Heart left ventricle (tissue), 16 donors: ENCODE data around the gene TRHDE. TPM values are rescaled to one million over a fixed set of nuclear protein-coding genes. Genes with fewer than 3 reads are reported as not detected.

Source experiments
- ATAC-seq, 4 donors: fragments of 200-7000 bp; cut with Tn5 transposase; one replicate each; pipeline ENCODE4 v1.9.1; 2020 to 2022; ENCODE audit warnings: moderate library complexity in 4 of 4, mild to moderate bottlenecking in 3 of 4, moderate number of reproducible peaks in 1 of 4
- DNase-seq, 5 donors: peaks; one replicate each; pipeline ENCODE4 v3.0.0-alpha.2; 2020
- H3K27ac ChIP-seq, 12 donors: fragments of 200-600 bp; sonication (generic) in 4 of 12; one replicate each; pipeline versions ENCODE4 v1.5.0 to v1.8.0; 2016 to 2022; ENCODE audit warnings: mild to moderate bottlenecking in 2 of 12
- H3K27me3 ChIP-seq, 9 donors: fragments of 200-600 bp; sonication (generic) in 2 of 9; one replicate each; pipeline versions ENCODE4 v1.5.1 to v1.8.0; 2016 to 2022; ENCODE audit warnings: mild to moderate bottlenecking in 3 of 9
- H3K36me3 ChIP-seq, 9 donors: fragments of 200-600 bp; sonication (generic) in 2 of 9; one replicate each; pipeline versions ENCODE4 v1.5.0 to v1.8.0; 2018 to 2022; ENCODE audit warnings: mild to moderate bottlenecking in 2 of 9
- H3K4me1 ChIP-seq, 12 donors: fragments of 200-600 bp; sonication (generic) in 4 of 12; one replicate each; pipeline versions ENCODE4 v1.5.0 to v1.8.0; 2016 to 2022; ENCODE audit warnings: mild to moderate bottlenecking in 3 of 12
- H3K4me3 ChIP-seq, 12 donors: fragments of 200-600 bp; sonication (generic) in 4 of 12; one replicate each; pipeline versions ENCODE4 v1.5.0 to v1.8.0; 2017 to 2022; ENCODE audit warnings: mild to moderate bottlenecking in 9 of 12, moderate library complexity in 4 of 12
- H3K9me3 ChIP-seq, 12 donors: fragments of 200-600 bp; sonication (generic) in 4 of 12; one replicate each; pipeline versions ENCODE4 v1.5.0 to v1.8.0; 2016 to 2022; ENCODE audit warnings: mild to moderate bottlenecking in 1 of 12
- CTCF ChIP-seq, 12 donors: fragments of 200-600 bp; sonication (generic) in 4 of 12; IDR thresholded peaks; one replicate each; pipeline versions ENCODE4 v1.5.0 to v1.8.0; 2018 to 2022; ENCODE audit warnings: antibody characterized with exemption in 12 of 12, mild to moderate bottlenecking in 5 of 12
- POLR2A ChIP-seq, 2 donors: fragments of 450-650 bp; IDR thresholded peaks; one replicate each; pipeline ENCODE4 v1.6.1; 2017; ENCODE audit warnings: antibody characterized with exemption in 2 of 2, mild to moderate bottlenecking in 2 of 2, moderate library complexity in 2 of 2
- WGBS, 4 donors: extraction: QIAGEN DNeasy Blood & Tissue Kit in 2 of 4; methylation state at CpG; one replicate each; pipeline versions ENCODE4 v1.1.5 to v1.1.7; 2013 to 2018; 5-methylcytosine and 5-hydroxymethylcytosine counted together
- intact Hi-C, 10 donors: fragments of 100-400 bp; cut with DNase I; formaldehyde crosslinking; loops; one replicate each; pipeline versions ENCODE4 v1.11.1 to v1.14.2; 2022
- polyA plus RNA-seq, 2 donors: library from polyadenylated mRNA; stranded (reverse); fragments of 200-250 nt; gene quantifications; one replicate each; pipeline ENCODE4 v1.2.3, GENCODE V29; 2013
- total RNA-seq, 9 donors: library from RNA; depleted of rRNA in 2 of 9; stranded (reverse); fragments of >200 nt in 2 of 9; fragmentation: NEBNext Ultra II Directional in 3 of 9; extraction: Animal tissue kit (Norgen Biotek cat#: 25700) in 3 of 9; gene quantifications; one replicate each; pipeline versions ENCODE4 v1.1.0 to v1.2.4, GENCODE V29; 2016 to 2023
- donor health status: ischemic (EF 13 %, LVEDD 7.1; RV severe dilation, severe dysfunction).
- donor health status: healthy with polysubstance abuse.
- donor health status: DM: no; HTN: yes; CAD: no.
- donor health status: DM: no; HTN: no; CAD: no.
- donor health status: ischemic (EF 25% LVEDD 6.9; RV normal size, moderate dysfunction).
- donor health status: ischemic (EF 25% LVEDD 5.7; RV mildly dilated, moderate dysfunction).
- donor health status: healthy.
- donor health status: DM: yes; HTN: yes; CAD: no.
- donor health status: ischemic (EF 35%, LVEDD 5.7; RV mildly dilated, moderate dysfunction).
- donor health status: nonischemic (EF 11% LVEDD 7.7; RV severe dilation, severe dysfunction).
- donor health status: DM: yes; HTN: yes; CAD: no.
- donor health status: PGD.
- donor health status: ischemic (EF 29% LVEDD 5.4; RV normal size, mild dysfunction).
- donor health status: nonischemic (EF 23%, LVEDD 6.1; RV moderate dilation, normal function).

TRHDE gene
- total and polyA plus RNA-seq, 11 donors: 0.01 to 3.1 (median 0.28) TPM; not detected in 1

GRCh38 chr12:72242946-72243345 lies 29.2 kb upstream of the TRHDE start:
- WGBS, 4 donors: 93 to 98% (median 96%) methylated on average over 2 of the region's 2 CpGs
- Histone ChIP-seq H3K27ac (no peak overlapping the region), H3K4me1 (no peaks in the 10 kb centered on the region), H3K36me3 (no peaks in the 10 kb centered on the region), H3K4me3 (no peak overlapping the region), H3K9me3 (peaks cover 0 to 5% (median 0%) of the 10 kb centered on the region in 12 donors), H3K27me3 (no peaks in the 10 kb centered on the region)
- ATAC-seq (no peak), DNase-seq (no peak)
- no peak for TF ChIP-seq CTCF (IDR thresholded peaks at IDR 0.05)
- no peak for TF ChIP-seq POLR2A (IDR thresholded peaks at IDR 0.05)
- intact Hi-C loops: no loop called here

GRCh38 chr12:72246370-72246769 lies 25.8 kb upstream of the TRHDE start:
- Histone ChIP-seq H3K36me3 (no peaks in the 10 kb centered on the region), H3K27ac (no peak overlapping the region), H3K9me3 (peaks cover 0 to 14% (median 4%) of the 10 kb centered on the region in 12 donors), H3K4me1 (no peaks in the 10 kb centered on the region), H3K4me3 (no peak overlapping the region), H3K27me3 (no peaks in the 10 kb centered on the region)
- intact Hi-C loops: no loop called here
- no peak for DNase-seq
- TF ChIP-seq CTCF (IDR thresholded peaks at IDR 0.05) (no peak), POLR2A (IDR thresholded peaks at IDR 0.05) (no peak)
- 40 to 50% (median 44%) methylated on average over 4 of the region's 4 CpGs for WGBS, 4 donors
- ATAC-seq: no peak

GRCh38 chr12:72250346-72250745 lies 21.8 kb upstream of the TRHDE start:
- no peak for TF ChIP-seq CTCF (IDR thresholded peaks at IDR 0.05)
- no peak for TF ChIP-seq POLR2A (IDR thresholded peaks at IDR 0.05)
- Histone ChIP-seq H3K4me3 (no peak overlapping the region), H3K9me3 (peaks cover 0 to 14% (median 4%) of the 10 kb centered on the region in 12 donors), H3K4me1 (no peaks in the 10 kb centered on the region), H3K27me3 (no peaks in the 10 kb centered on the region), H3K36me3 (no peaks in the 10 kb centered on the region), H3K27ac (no peak overlapping the region)
- WGBS, 4 donors: 44 to 59% (median 51%) methylated on average over 2 of the region's 2 CpGs
- ATAC-seq: no peak
- intact Hi-C loops: no loop called here
- no peak for DNase-seq

- Histone ChIP-seq H3K27ac (no peak overlapping the region), H3K27me3 (peaks cover 0 to 6% (median 0%) of the 10 kb centered on the region in 9 donors), H3K36me3 (no peaks in the 10 kb centered on the region), H3K9me3 (no peaks in the 10 kb centered on the region), H3K4me3 (no peak overlapping the region), H3K4me1 (no peaks in the 10 kb centered on the region)
- DNase-seq (no peak), ATAC-seq (no peak)
- intact Hi-C loops: no loop called here
- no peak for TF ChIP-seq CTCF (IDR thresholded peaks at IDR 0.05)
- no peak for TF ChIP-seq POLR2A (IDR thresholded peaks at IDR 0.05)
- WGBS, 4 donors: 90 to 97% (median 94%) methylated on average over 1 of the region's 1 CpG
These were observed 15.4 kb upstream of the TRHDE start for GRCh38 chr12:72256725-72257124.
